VCaP (cell line): ENCODE data around the gene RBM28.

ENCODE experiments used
- H3K27ac ChIP-seq: fragments of 450-650 bp; 2 replicates; pipeline ENCODE4 v1.5.1; 2017
- CTCF ChIP-seq: fragments of 450-650 bp; conservative IDR thresholded peaks from 2 replicates; pipeline ENCODE4 v1.5.1; 2017; ENCODE audit warnings: mild to moderate bottlenecking, moderate library complexity

The RBM28 gene

DNA sequence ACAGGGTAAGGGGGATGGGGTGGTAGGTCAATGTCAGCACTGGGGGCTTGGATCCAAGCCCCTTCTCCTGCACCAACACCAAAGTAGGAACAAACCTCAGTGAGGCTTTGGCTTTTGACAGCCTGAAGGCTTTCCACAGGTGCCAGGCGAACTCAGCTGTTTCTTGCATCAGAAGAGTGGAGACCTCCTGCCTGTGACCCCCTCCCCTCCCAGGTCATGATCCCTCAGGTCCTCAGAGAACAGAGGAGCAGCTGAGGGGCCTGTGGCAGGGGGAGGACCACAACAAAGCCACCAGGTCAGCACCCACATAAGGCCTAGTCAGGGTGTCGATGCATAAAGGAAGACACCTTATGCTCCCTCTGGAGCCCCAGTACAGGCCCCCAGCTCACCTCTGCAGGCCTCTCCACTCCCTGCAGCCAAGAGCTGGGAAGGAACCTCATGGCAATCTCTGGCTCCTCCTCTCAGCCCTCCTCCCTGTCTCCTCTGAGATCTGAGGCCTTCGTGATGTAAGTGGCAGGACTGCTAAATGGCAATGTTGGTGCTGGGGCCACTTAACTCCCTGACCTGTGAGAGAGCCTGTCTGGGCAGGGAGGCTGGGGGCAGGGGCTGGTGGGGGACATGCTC is 36.9 kb upstream of the RBM28 start:
- no peak for TF ChIP-seq CTCF
- H3K27ac ChIP-seq, result no peak overlapping the region

GRCh38 chr7:128379900-128380479 is 36.3 kb upstream of the RBM28 start:
- no peak overlapping the region for H3K27ac ChIP-seq
- no peak for TF ChIP-seq CTCF

DNA sequence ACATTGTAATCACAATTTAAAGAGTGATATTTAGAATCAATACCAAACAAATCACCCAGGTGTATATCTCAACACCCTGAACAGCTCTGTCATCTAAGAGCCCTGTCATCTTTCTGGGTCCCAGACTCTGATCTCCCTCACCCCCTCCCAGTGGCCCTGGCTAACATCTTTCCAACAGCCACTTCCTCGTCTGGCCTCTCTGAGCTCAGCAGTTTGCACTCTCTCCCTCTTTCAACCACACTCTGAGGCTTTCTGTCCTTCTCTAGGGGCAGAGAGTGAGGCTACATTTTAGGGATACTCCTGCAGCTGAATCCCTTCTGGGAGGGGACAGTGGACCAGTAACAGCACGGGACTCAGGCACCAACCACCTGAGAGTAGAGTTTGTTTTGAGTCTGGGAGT is 34.9 kb upstream of the RBM28 start:
- no peak overlapping the region for H3K27ac ChIP-seq
- no peak for TF ChIP-seq CTCF

GRCh38 chr7:128376077-128376476 is 32.4 kb upstream of the RBM28 start:
- H3K27ac ChIP-seq, result no peak overlapping the region
- no peak for TF ChIP-seq CTCF

DNA sequence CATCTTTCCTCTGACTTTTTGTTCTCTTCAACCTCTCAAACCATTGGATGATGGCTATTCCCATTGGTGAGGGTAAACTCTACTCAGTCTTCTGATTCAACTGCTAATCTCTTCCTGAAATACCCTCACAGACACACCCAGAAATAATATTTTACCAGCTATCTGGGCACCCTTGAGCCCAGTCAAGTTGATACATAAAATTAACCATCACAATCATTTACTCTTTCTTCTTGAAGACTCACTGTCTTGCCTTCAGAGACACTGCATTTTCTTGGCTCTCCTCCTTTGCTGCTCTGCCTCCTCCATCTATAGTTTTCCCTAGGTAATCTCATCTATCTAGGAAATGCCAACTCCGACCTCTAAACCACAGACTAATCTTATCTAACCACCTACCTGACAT is 30.3 kb upstream of the RBM28 start:
- TF ChIP-seq CTCF, result no peak
- H3K27ac ChIP-seq, result no peak overlapping the region

GRCh38 chr7:128373606-128374005 is 29.9 kb upstream of the RBM28 start:
- TF ChIP-seq CTCF, result no peak
- H3K27ac ChIP-seq, result no peak overlapping the region

GRCh38 chr7:128370491-128370890 is 26.8 kb upstream of the RBM28 start:
- H3K27ac ChIP-seq, result no peak overlapping the region
- no peak for TF ChIP-seq CTCF
